ENCODE data around the gene ZC3H4. TPM values are rescaled to one million over a fixed set of nuclear protein-coding genes. Genes with fewer than 3 reads are reported as not detected.

ZC3H4 gene
- total RNA-seq, 1 experiment from 2014 or later, result 94.4 TPM

- TF ChIP-seq CTCF (conservative IDR thresholded peaks at IDR 0.05; ENCODE audit: low read depth, low read length) (no peak), EZH2 (IDR thresholded peaks at IDR 0.05; ENCODE audit: borderline replicate concordance, low read depth, low read length, poor library complexity, severe bottlenecking) (no peak)
- H3K36me3 ChIP-seq (ENCODE audit: insufficient read depth, low read length, poor library complexity, severe bottlenecking), result no peaks in the 10 kb centered on the region
- no peaks in the 10 kb centered on the region for H3K9me3 ChIP-seq (ENCODE audit: low read depth, low read length, poor library complexity, severe bottlenecking)
- H3K4me1 ChIP-seq (ENCODE audit: insufficient read depth, low read length, poor library complexity, severe bottlenecking), result peaks cover 8% of the 10 kb centered on the region
- H3K4me3 ChIP-seq (ENCODE audit: low read depth, low read length, poor library complexity, severe bottlenecking), result no peak overlapping the region
- no TSS peak for BruUV-seq (replicated peaks)
- ChIA-PET CTCF (no interaction called here), POLR2A (ENCODE audit: low non-redundant PET) (interaction anchor here (0.7 kb wide), 1 partner anchor 74 kb away, joined by 3 read pairs; no protein-coding TSS in a partner anchor)
- intact Hi-C loops (cut with micrococcal nuclease; ENCODE audit: unreplicated experiment), result no loop called here
- DNase-seq (ENCODE audit: low spot score), result no peak
- H3K27me3 ChIP-seq (replicated peaks; ENCODE audit: insufficient read depth, low read depth, low read length, poor library complexity), result no peaks in the 10 kb centered on the region
- no peak overlapping the region for H3K27ac ChIP-seq (ENCODE audit: low read depth, low read length, poor library complexity, severe bottlenecking)
These were observed 74.2 kb downstream of the ZC3H4 start for GRCh38 chr19:47039239-47039874.

- CTCF ChIA-PET, result no interaction called here
- DNase-seq (ENCODE audit: low spot score), result no peak
- Histone ChIP-seq H3K4me1 (ENCODE audit: insufficient read depth, low read length, poor library complexity, severe bottlenecking) (peaks cover 8% of the 10 kb centered on the region), H3K4me3 (ENCODE audit: low read depth, low read length, poor library complexity, severe bottlenecking) (no peak overlapping the region), H3K9me3 (ENCODE audit: low read depth, low read length, poor library complexity, severe bottlenecking) (no peaks in the 10 kb centered on the region), H3K36me3 (ENCODE audit: insufficient read depth, low read length, poor library complexity, severe bottlenecking) (no peaks in the 10 kb centered on the region), H3K27me3 (replicated peaks; ENCODE audit: insufficient read depth, low read depth, low read length, poor library complexity) (no peaks in the 10 kb centered on the region), H3K27ac (ENCODE audit: low read depth, low read length, poor library complexity, severe bottlenecking) (no peak overlapping the region)
- POLR2A ChIA-PET (ENCODE audit: low non-redundant PET), result interaction anchor here (0.6 kb wide), 1 partner anchor 98 kb away, joined by 6 read pairs; no protein-coding TSS in a partner anchor
- intact Hi-C loops (cut with micrococcal nuclease; ENCODE audit: unreplicated experiment), result no loop called here
- TF ChIP-seq CTCF (conservative IDR thresholded peaks at IDR 0.05; ENCODE audit: low read depth, low read length) (no peak), EZH2 (IDR thresholded peaks at IDR 0.05; ENCODE audit: borderline replicate concordance, low read depth, low read length, poor library complexity, severe bottlenecking) (no peak)
- no TSS peak for BruUV-seq (replicated peaks)
These were observed 75.8 kb downstream of the ZC3H4 start for GRCh38 chr19:47037766-47038165.

DNA sequence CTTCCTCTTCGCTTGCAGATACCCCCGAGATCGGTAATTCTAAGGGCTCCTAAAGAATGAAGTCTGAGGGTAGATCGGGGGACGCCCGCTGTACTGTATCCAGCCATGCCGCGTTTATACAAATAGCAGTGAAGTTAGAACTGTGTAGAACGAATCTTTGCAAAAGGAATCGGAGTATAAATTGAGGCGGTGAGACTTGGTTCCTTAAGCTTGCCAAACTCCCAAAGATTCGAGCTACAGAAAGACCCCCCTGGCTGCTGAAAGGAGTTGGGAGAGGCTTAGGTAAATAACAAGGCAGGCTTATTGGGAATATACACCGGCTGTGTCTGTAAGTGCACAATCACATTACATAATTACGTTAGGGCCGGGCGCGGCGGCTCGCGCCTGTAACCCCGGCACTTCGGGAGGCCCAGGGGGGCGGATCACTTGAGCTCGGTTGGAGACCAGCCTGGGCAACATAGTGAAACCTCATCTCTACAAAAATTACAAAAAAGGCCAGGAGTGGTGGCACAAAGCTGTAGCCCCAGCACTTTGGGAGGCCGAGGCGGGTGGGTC lies 77.4 kb downstream of the ZC3H4 start:
- no TSS peak for BruUV-seq (replicated peaks)
- DNase-seq (ENCODE audit: low spot score), result no peak
- peak overlapping the region; percentile 57 for H3K27ac ChIP-seq (ENCODE audit: low read depth, low read length, poor library complexity, severe bottlenecking)
- H3K36me3 ChIP-seq (ENCODE audit: insufficient read depth, low read length, poor library complexity, severe bottlenecking), result no peaks in the 10 kb centered on the region
- no peak; the same call in 1 of the 2 replicates for TF ChIP-seq CTCF (conservative IDR thresholded peaks at IDR 0.05; ENCODE audit: low read depth, low read length)
- TF ChIP-seq EZH2 (IDR thresholded peaks at IDR 0.05; ENCODE audit: borderline replicate concordance, low read depth, low read length, poor library complexity, severe bottlenecking), result no peak
- H3K4me3 ChIP-seq (ENCODE audit: low read depth, low read length, poor library complexity, severe bottlenecking), result peak overlapping the region; percentile 56
- H3K27me3 ChIP-seq (replicated peaks; ENCODE audit: insufficient read depth, low read depth, low read length, poor library complexity), result no peaks in the 10 kb centered on the region
- H3K9me3 ChIP-seq (ENCODE audit: low read depth, low read length, poor library complexity, severe bottlenecking), result no peaks in the 10 kb centered on the region
- H3K4me1 ChIP-seq (ENCODE audit: insufficient read depth, low read length, poor library complexity, severe bottlenecking), result peaks cover 8% of the 10 kb centered on the region
- ChIA-PET CTCF (interaction anchor here (0.6 kb wide), 2 partner anchors 96 to 138 kb away, joined by 3 read pairs; no protein-coding TSS in a partner anchor), POLR2A (ENCODE audit: low non-redundant PET) (interaction anchor here (0.6 to 0.7 kb wide), 2 partner anchors 113 to 249 kb away, joined by 4 to 7 read pairs; no protein-coding TSS in a partner anchor)
- intact Hi-C loops (cut with micrococcal nuclease; ENCODE audit: unreplicated experiment), result no loop called here

Measured in A673 (cell line).